IgD-negative memory B cell (primary cell): ENCODE measurements around the gene SHB. TPM values are rescaled to one million over a fixed set of nuclear protein-coding genes. Genes with fewer than 3 reads are reported as not detected.
A peak's percentile ranks its signal among the peaks of the same experiment; 100 is the strongest.

Experiments used
- H3K27ac Mint-ChIP-seq, 3 donors: one replicate each; pipeline ENCODE4 v1.8.0; 2020 to 2022; ENCODE audit warnings: mild to moderate bottlenecking in 3 of 3, mixed read lengths in 3 of 3, moderate library complexity in 1 of 3
- H3K27me3 Mint-ChIP-seq: one replicate; pipeline ENCODE4 v1.8.0; 2021; ENCODE audit warnings: mixed read lengths
- H3K36me3 Mint-ChIP-seq: one replicate; pipeline ENCODE4 v1.8.0; 2020; ENCODE audit warnings: mild to moderate bottlenecking, mixed read lengths
- H3K4me1 Mint-ChIP-seq, 3 donors: one replicate each; pipeline ENCODE4 v1.8.0; 2020 to 2022; ENCODE audit warnings: mixed read lengths in 3 of 3, mild to moderate bottlenecking in 1 of 3
- H3K4me3 Mint-ChIP-seq, 4 donors: one replicate each; pipeline ENCODE4 v1.8.0; 2020 to 2022; ENCODE audit warnings: mild to moderate bottlenecking in 4 of 4, mixed read lengths in 4 of 4, moderate library complexity in 3 of 4
- H3K9me3 Mint-ChIP-seq, 3 donors: one replicate each; pipeline ENCODE4 v1.8.0; 2020 to 2021; ENCODE audit warnings: mixed read lengths in 3 of 3, mild to moderate bottlenecking in 1 of 3
- polyA plus RNA-seq: library from polyadenylated mRNA; unstranded; fragments of 300-500 nt; fragmentation: Illumina TruSeq; gene quantifications from one replicate; pipeline ENCODE4 v1.2.3, GENCODE V29; 2021

Gene SHB
- polyA plus RNA-seq, 1 donor from 2014 or later, result not detected

DNA sequence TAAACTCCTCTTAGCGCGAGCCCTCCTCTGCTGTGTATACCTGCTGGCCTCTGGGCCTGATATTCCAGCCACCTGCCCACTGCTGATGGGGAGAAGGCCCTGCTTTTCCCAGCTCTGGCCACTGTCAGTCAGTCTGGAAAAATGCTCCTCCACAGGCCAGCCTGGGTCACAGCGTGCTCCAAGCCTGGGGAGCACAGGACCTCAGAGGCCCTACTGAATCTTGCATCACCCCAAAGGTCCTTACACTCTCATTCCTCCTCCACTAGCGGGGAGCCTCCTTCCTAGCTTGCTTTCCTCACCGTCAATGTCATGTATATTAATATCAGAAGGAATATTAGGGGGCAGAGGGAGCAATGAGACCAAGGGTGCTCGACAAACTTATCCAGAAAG, 73.7 kb downstream of the SHB start:
- no peaks in the 10 kb centered on the region for H3K36me3 Mint-ChIP-seq
- H3K9me3 Mint-ChIP-seq, result no peaks in the 10 kb centered on the region
- peaks cover 2 to 11% (median 9%) of the 10 kb centered on the region in 3 donors for H3K4me1 Mint-ChIP-seq
- H3K4me3 Mint-ChIP-seq, result peak overlapping the region in 1 of 4 donors; percentile 55
- H3K27me3 Mint-ChIP-seq, result peaks cover 6% of the 10 kb centered on the region
- H3K27ac Mint-ChIP-seq, result no peak overlapping the region

DNA sequence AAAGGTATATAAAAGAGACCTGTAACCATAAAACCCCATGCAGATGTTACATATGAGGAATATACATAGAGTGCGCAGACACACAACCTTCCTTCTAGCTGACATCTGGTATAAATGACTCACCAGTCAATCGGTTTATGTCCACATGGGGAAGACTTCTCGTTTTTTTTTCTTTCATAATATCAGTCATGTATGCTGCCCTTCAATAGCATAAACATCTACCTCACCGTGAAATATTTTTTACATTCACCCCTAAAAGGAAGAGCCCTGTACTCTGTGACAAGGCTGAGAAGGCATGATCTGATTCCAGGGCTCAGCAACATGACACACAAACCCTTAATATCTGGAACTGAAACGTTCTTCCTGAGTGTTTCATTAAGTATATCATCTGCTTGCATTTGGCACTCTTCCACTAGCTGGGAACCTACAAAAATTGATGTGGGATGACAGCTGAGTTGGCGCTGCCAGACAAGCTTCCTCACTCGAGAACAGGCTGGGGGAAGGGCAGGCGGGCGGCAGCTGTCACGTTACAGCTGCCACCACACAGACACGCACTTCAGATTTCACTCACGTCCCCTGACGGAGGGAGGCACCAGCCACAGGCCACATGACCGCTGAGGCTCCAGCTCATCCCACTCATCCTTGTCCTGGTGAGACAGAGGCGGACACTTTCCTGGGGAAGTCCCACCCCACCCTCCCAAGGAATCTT, 74.2 kb downstream of the SHB start:
- H3K27ac Mint-ChIP-seq, result no peak overlapping the region
- no peaks in the 10 kb centered on the region for H3K9me3 Mint-ChIP-seq
- peaks cover 2 to 11% (median 9%) of the 10 kb centered on the region in 3 donors for H3K4me1 Mint-ChIP-seq
- H3K4me3 Mint-ChIP-seq, result peak overlapping the region in 1 of 4 donors; percentile 69
- H3K36me3 Mint-ChIP-seq, result no peaks in the 10 kb centered on the region
- peaks cover 4% of the 10 kb centered on the region for H3K27me3 Mint-ChIP-seq

DNA sequence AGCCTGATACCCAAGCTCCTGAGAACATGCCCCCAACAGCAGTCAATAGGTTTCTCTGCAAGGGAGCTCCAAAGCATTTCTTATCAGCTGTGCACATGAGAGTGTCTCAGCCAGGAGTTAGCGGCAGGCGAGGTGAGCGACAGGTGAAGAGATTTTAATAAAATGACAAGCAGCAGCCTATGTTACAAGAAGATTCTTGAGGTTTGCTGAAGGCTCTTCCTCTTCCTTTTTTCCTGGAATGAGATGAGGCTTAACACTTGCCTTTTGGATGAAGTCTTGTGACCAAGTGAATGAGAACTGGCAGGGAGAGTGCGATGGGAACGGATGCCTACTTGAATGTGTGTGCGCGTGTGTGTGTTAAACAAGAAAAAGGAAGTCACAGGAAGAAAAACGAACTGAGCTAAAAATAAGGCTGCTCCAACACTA, 76.1 kb downstream of the SHB start:
- Mint-ChIP-seq H3K27me3 (peaks cover 4% of the 10 kb centered on the region), H3K9me3 (no peaks in the 10 kb centered on the region), H3K27ac (no peak overlapping the region), H3K36me3 (no peaks in the 10 kb centered on the region), H3K4me3 (peak overlapping the region in 1 of 4 donors; percentile 24), H3K4me1 (peaks cover 2 to 11% (median 9%) of the 10 kb centered on the region in 3 donors)

DNA sequence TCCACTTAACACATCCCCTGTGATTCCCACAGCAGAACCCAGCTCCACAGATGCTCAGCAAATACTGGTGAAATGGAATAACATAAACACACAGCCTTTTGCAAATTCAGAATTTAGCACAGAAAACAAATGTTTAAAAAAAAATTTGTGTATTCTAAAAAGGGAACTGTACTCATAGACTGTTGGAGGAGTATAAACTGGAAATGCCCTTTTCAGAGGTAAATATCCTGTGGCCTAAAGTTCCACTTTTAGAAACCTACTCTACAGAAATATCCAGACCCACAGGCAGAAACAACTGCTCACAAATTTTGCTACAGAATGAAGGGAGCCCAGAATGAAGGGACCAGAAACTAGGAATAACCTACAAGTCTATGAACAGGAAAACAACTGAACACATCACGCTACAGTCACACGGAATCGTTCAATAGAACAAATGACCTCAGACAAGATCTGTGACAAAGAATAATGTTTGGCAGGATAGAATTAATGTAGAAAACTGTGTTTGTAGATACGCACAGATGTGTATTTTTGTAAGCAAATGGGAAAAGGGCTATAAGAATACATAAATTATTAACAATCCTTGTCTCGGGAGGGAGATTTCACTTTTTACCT, 78.5 kb downstream of the SHB start:
- Mint-ChIP-seq H3K4me3 (no peak overlapping the region), H3K4me1 (peaks cover 2 to 11% (median 9%) of the 10 kb centered on the region in 3 donors), H3K27me3 (peaks cover 7% of the 10 kb centered on the region), H3K27ac (no peak overlapping the region), H3K36me3 (no peaks in the 10 kb centered on the region), H3K9me3 (no peaks in the 10 kb centered on the region)

DNA sequence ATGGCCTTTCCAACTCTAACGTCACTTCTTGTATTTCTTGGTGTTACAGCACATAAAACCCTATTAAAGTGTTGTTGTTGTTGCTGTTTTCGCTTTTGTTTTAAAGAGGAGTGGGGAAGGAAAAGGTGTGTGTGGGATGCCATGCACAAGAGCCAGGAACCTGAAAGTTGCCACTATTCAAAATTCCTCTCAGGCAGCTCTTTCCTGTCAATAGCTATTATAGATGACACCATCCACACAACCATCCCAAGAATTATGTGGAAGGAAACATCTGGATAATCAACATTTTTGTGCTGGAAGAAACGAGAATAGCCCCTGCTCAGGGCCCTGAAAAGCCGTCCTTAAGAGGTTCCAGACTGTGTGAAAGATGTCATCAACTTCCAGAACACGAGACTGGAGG, 79.3 kb downstream of the SHB start:
- no peaks in the 10 kb centered on the region for H3K9me3 Mint-ChIP-seq
- H3K27me3 Mint-ChIP-seq, result peaks cover 7% of the 10 kb centered on the region
- no peak overlapping the region for H3K27ac Mint-ChIP-seq
- H3K4me1 Mint-ChIP-seq, result peaks cover 2 to 7% (median 6%) of the 10 kb centered on the region in 3 donors
- no peak overlapping the region for H3K4me3 Mint-ChIP-seq
- no peaks in the 10 kb centered on the region for H3K36me3 Mint-ChIP-seq

DNA sequence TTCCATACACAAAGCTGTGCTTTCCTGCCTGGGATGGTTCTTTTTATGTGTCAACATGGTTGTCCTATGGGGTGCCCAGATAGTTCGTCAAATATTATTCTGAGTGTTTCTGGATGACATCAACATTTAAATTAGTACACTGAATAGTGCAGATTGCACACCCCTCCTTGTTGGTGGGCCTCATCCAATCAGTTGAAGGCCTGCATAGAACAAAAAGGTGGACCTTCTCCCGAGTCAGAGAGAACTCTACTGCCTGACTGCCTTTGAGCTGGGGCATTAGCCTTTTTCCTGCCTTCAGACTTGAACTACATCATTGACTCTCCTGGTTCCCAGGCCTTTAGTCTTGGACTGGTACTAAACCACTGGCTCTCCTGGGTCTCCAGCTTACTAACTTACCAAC, 80.4 kb downstream of the SHB start:
- no peaks in the 10 kb centered on the region for H3K4me1 Mint-ChIP-seq
- peak overlapping the region in 1 of 3 donors; percentile 12 for H3K27ac Mint-ChIP-seq
- H3K27me3 Mint-ChIP-seq, result peaks cover 7% of the 10 kb centered on the region
- no peaks in the 10 kb centered on the region for H3K9me3 Mint-ChIP-seq
- no peak overlapping the region for H3K4me3 Mint-ChIP-seq
- H3K36me3 Mint-ChIP-seq, result no peaks in the 10 kb centered on the region

DNA sequence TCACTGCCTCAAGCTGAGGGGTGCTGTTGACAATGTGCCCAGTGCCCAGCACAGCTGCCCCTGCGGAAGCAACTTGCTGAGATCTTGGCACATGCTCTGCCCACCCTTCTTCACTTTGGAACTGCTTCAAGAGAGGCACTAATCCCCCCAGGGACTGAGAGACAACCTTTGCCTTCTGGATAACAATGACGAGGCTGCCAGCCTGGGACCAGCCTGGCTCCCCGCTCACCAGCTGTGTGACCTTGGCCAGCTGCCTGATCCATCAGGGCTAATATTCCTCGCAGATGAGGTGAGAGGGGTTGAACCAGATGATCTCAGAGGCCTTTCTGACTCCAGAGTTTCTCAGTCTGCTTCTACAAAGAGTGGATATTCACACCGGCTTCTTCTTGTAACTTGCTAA, 81.0 kb downstream of the SHB start:
- no peaks in the 10 kb centered on the region for H3K36me3 Mint-ChIP-seq
- no peak overlapping the region for H3K4me3 Mint-ChIP-seq
- no peaks in the 10 kb centered on the region for H3K4me1 Mint-ChIP-seq
- peaks cover 5% of the 10 kb centered on the region for H3K27me3 Mint-ChIP-seq
- no peaks in the 10 kb centered on the region for H3K9me3 Mint-ChIP-seq
- H3K27ac Mint-ChIP-seq, result no peak overlapping the region

DNA sequence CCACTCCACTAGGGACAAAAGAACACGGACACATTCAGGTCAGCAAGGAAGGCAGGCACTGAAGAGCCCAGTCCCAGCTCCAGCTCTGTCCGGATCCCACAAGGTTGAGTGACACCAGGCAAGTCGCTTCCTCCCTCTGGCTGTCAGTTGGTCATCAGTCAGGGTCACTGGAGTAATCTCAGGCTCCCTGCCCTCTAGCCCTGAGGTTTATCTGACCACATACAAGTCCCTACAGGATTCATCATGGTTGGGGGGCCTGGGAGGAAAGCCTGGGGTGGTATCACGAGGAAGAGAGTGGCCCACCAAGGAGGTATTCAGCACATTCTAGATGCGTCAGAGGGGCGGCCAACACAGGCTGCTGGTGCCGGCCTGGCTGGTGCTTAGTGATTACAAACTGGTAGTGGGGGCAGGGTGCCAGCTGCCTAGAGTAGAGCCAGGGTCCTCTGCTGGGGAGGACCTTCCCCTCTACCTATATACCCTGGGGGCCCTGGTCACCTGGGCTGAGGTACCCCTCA, 81.5 kb downstream of the SHB start:
- H3K4me3 Mint-ChIP-seq, result no peak overlapping the region
- no peaks in the 10 kb centered on the region for H3K36me3 Mint-ChIP-seq
- no peak overlapping the region for H3K27ac Mint-ChIP-seq
- H3K9me3 Mint-ChIP-seq, result no peaks in the 10 kb centered on the region
- H3K27me3 Mint-ChIP-seq, result peaks cover 4% of the 10 kb centered on the region
- no peaks in the 10 kb centered on the region for H3K4me1 Mint-ChIP-seq

DNA sequence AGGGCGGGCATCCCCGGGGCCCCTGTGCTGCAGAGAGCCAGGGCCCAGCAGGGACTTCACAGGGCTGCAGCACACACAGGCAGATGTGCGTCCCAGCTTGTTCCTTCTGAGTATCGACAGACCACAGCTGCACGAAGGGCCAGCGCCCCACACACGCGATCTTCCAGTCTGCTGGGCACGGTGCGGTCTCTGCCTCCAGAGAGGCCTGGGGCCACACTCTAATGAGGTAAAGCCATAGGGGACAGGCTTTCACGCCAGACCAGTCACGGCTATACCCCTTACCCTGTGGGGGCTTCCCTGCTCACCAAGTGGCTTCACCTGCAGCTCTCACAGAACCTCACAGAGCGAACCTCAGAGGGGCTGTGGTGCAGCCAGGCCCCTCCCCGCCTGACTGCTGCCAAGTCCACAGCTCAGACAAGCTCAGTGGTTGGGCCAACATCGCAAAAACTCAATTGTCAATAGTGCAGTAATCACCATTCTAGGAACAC, 82.2 kb downstream of the SHB start:
- Mint-ChIP-seq H3K4me1 (no peaks in the 10 kb centered on the region), H3K9me3 (no peaks in the 10 kb centered on the region), H3K27ac (no peak overlapping the region), H3K36me3 (no peaks in the 10 kb centered on the region), H3K4me3 (no peak overlapping the region), H3K27me3 (peaks cover 4% of the 10 kb centered on the region)

DNA sequence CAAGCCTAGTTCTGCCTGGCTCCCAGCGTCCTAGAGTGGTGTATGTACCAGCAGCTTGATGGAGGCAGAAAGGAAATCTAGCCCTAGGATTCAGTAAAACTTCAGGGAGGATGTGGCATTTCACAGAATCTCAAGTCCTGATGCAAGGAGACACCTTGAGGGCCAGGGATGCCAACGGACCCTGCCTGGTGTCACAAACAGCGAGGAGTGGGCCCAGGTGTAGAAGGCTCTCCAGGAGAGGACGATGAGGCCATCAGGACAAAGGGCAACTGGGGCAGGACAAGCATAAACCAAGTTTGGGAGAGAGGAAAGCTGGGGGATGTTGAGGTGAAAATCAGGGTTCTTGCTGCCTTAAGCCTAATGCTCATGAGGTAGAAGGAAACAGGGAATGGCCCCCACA, 83.0 kb downstream of the SHB start:
- Mint-ChIP-seq H3K4me1 (no peaks in the 10 kb centered on the region), H3K27ac (peak overlapping the region in 1 of 3 donors; percentile 68), H3K9me3 (no peaks in the 10 kb centered on the region), H3K27me3 (peaks cover 4% of the 10 kb centered on the region), H3K4me3 (no peak overlapping the region), H3K36me3 (no peaks in the 10 kb centered on the region)

DNA sequence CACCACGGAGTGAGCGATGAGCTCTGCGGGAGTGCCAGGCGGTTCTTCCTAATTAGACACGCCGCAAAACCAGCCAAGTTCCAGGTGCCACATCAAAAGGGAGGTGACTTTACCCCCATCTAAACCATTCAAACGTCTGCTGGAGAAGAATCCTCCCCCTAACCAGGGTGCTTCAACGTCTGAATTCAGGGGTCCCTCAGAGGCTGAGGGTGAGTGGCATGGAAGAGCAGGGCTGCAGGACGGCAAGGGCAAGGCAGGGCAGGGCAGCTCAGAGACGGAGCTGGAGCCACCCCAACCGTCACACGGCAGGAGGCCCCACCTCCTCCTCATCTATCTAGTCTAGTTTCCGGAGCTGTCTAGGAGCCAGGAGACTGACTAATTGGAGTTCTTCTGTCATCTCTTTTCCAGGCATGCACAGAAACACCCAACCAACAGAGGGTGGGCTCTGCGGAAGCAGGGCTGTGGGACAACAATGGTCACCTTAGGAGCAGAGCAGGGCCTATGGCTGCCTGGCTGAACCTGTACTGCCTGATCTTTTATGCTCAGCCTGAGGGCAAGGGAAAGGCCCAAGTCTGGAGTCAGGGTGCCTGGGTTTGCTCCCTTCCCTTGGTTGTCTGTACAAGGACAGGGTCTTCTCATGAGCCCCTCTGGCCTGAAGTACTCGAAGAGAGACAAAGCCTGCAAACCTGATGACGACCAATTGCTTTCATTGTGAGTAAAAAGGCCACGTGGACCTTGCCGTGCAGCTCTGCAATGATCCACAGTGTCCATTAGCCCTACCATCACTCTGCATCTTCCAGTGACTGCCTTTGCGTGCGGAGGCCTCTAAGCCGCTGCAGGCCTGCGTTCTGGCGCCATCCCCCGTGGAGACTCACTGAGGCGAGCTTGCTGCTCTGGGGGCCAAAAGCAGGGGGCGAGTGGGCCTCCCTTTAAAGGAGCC, 84.1 kb downstream of the SHB start:
- no peak overlapping the region for H3K4me3 Mint-ChIP-seq
- peaks cover 3% of the 10 kb centered on the region for H3K27me3 Mint-ChIP-seq
- no peak overlapping the region for H3K27ac Mint-ChIP-seq
- no peaks in the 10 kb centered on the region for H3K4me1 Mint-ChIP-seq
- no peaks in the 10 kb centered on the region for H3K9me3 Mint-ChIP-seq
- peaks cover 4% of the 10 kb centered on the region for H3K36me3 Mint-ChIP-seq

DNA sequence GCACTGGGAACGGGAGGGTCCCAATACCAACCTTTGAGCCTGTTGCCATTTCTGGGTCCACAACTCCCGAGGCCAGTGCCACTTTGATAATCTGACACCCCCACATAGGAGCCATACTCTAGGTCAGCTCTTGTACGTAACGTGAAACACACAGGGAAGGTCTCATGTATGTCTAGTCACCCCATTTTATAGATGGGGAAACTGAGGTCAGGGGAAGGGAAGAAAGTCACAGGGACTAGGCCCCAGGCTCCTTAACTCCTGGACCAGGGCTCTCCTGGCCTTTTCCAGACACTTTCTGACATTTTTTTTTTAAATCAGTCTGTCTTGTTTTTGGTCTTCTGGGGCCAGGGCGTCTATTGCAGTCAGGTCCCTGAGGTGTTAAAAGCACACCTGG, 84.8 kb downstream of the SHB start:
- H3K9me3 Mint-ChIP-seq, result no peaks in the 10 kb centered on the region
- H3K36me3 Mint-ChIP-seq, result peaks cover 4% of the 10 kb centered on the region
- H3K27ac Mint-ChIP-seq, result no peak overlapping the region
- H3K4me3 Mint-ChIP-seq, result no peak overlapping the region
- peaks cover 3% of the 10 kb centered on the region for H3K27me3 Mint-ChIP-seq
- no peaks in the 10 kb centered on the region for H3K4me1 Mint-ChIP-seq

DNA sequence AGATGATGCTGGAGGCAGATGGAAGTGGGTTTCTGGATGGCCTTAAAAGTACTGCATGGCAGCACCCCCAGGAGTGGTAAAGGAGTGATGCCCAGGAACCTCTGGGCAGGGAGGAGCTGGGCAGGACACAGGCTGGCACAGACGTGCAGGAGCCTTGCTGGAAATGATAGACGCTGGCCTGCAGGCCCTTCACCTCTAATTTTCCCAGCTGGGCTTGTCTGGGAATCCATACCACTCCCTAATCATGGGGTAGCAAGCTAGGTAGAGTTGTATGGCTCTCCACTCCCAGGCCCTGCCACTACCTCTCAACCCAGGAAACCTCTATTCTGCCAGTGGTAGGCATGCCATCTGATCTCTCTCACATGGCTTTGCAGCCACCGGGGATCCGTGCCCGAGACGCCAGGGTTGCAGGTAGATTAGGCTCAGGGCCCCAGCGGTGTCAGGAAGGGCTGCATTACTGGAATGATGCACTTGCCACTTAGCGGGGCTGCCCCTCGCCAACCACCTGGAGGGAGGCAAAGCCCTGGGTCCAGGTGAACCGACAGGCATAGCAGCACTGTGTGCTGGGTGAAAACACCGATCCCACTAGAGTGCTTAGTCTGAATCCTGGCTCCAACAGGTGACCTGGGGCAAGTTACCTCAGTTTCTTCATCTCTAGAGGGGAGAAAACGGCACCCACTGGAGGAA, 85.5 kb downstream of the SHB start:
- Mint-ChIP-seq H3K27me3 (peaks cover 3% of the 10 kb centered on the region), H3K27ac (no peak overlapping the region), H3K9me3 (no peaks in the 10 kb centered on the region), H3K36me3 (peaks cover 4% of the 10 kb centered on the region), H3K4me1 (no peaks in the 10 kb centered on the region), H3K4me3 (no peak overlapping the region)

DNA sequence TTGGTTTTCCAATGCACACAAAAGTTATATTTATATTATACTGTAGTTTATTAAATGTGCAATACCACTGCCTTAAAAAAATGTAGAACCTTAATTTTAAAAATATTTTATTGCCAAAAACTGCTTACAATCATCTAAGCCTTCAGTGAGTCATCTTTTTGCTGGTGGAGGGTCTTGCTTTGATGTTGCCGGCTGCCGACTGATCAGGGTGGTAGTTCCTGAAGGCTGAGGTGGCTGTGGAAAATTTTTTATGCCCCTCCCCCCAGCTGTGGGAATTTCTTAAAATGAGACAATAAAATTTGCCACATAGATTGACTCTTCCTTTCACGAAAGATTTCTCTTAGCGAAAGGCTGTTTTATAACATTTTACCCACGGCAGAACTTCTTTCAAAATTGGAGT, 89.2 kb downstream of the SHB start:
- no peak overlapping the region for H3K27ac Mint-ChIP-seq
- H3K27me3 Mint-ChIP-seq, result no peaks in the 10 kb centered on the region
- H3K36me3 Mint-ChIP-seq, result peaks cover 4% of the 10 kb centered on the region
- no peaks in the 10 kb centered on the region for H3K4me1 Mint-ChIP-seq
- H3K4me3 Mint-ChIP-seq, result no peak overlapping the region
- no peaks in the 10 kb centered on the region for H3K9me3 Mint-ChIP-seq
